Measurements from ENCODE around the gene PARD3B. TPM values are rescaled to one million over a fixed set of nuclear protein-coding genes. Genes with fewer than 3 reads are reported as not detected.

Gene PARD3B
- polyA plus RNA-seq, 3 donors: 33.1 to 35.6 (median 33.6) TPM

GRCh38 chr2:205161156-205161839, 616.0 kb downstream of the PARD3B start:
- no peak for DNase-seq (ENCODE audit: extremely low read depth in 1 of 11, low read depth in 9 of 11, low spot score in 4 of 11)

- DNase-seq (ENCODE audit: extremely low read depth in 1 of 11, low read depth in 9 of 11, low spot score in 4 of 11): no peak
These were observed 621.5 kb downstream of the PARD3B start for GRCh38 chr2:205166745-205167144.

- no peak for DNase-seq (ENCODE audit: extremely low read depth in 1 of 11, low read depth in 9 of 11, low spot score in 4 of 11)
These were observed 623.7 kb downstream of the PARD3B start for GRCh38 chr2:205169012-205169411.

GRCh38 chr2:205169464-205169863, 624.2 kb downstream of the PARD3B start:
- no peak for DNase-seq (ENCODE audit: extremely low read depth in 1 of 11, low read depth in 9 of 11, low spot score in 4 of 11)

GRCh38 chr2:205170399-205170798, 625.1 kb downstream of the PARD3B start:
- DNase-seq (ENCODE audit: extremely low read depth in 1 of 11, low read depth in 9 of 11, low spot score in 4 of 11): no peak

GRCh38 chr2:205171261-205171940, 626.1 kb downstream of the PARD3B start:
- no peak for DNase-seq (ENCODE audit: extremely low read depth in 1 of 11, low read depth in 9 of 11, low spot score in 4 of 11)

- DNase-seq (ENCODE audit: extremely low read depth in 1 of 11, low read depth in 9 of 11, low spot score in 4 of 11): no peak
These were observed 630.6 kb downstream of the PARD3B start for GRCh38 chr2:205175831-205176230.

- DNase-seq (ENCODE audit: extremely low read depth in 1 of 11, low read depth in 9 of 11, low spot score in 4 of 11): no peak
These were observed 631.3 kb downstream of the PARD3B start for GRCh38 chr2:205176546-205176945.

GRCh38 chr2:205177546-205177945, 632.3 kb downstream of the PARD3B start:
- no peak for DNase-seq (ENCODE audit: extremely low read depth in 1 of 11, low read depth in 9 of 11, low spot score in 4 of 11)

GRCh38 chr2:205180730-205181129, 635.5 kb downstream of the PARD3B start:
- no peak for DNase-seq (ENCODE audit: extremely low read depth in 1 of 11, low read depth in 9 of 11, low spot score in 4 of 11)

GRCh38 chr2:205187731-205188130, 642.5 kb downstream of the PARD3B start:
- DNase-seq (ENCODE audit: extremely low read depth in 1 of 11, low read depth in 9 of 11, low spot score in 4 of 11): no peak

GRCh38 chr2:205188239-205189138, 643.2 kb downstream of the PARD3B start:
- no peak for DNase-seq (ENCODE audit: extremely low read depth in 1 of 11, low read depth in 9 of 11, low spot score in 4 of 11)

- DNase-seq (ENCODE audit: extremely low read depth in 1 of 11, low read depth in 9 of 11, low spot score in 4 of 11): no peak
These were observed 644.0 kb downstream of the PARD3B start for GRCh38 chr2:205189301-205189700.

GRCh38 chr2:205190528-205190927, 645.3 kb downstream of the PARD3B start:
- no peak for DNase-seq (ENCODE audit: extremely low read depth in 1 of 11, low read depth in 9 of 11, low spot score in 4 of 11)

- DNase-seq (ENCODE audit: extremely low read depth in 1 of 11, low read depth in 9 of 11, low spot score in 4 of 11): no peak
These were observed 648.0 kb downstream of the PARD3B start for GRCh38 chr2:205193125-205193835.

- DNase-seq (ENCODE audit: extremely low read depth in 1 of 11, low read depth in 9 of 11, low spot score in 4 of 11): no peak
These were observed 648.6 kb downstream of the PARD3B start for GRCh38 chr2:205193836-205194228.

GRCh38 chr2:205197468-205198139, 652.3 kb downstream of the PARD3B start:
- DNase-seq (ENCODE audit: extremely low read depth in 1 of 11, low read depth in 9 of 11, low spot score in 4 of 11): no peak

- DNase-seq (ENCODE audit: extremely low read depth in 1 of 11, low read depth in 9 of 11, low spot score in 4 of 11): peak in 3 of 11 donors; percentile 10 to 20 (median 19)
These were observed 652.9 kb downstream of the PARD3B start for GRCh38 chr2:205198140-205198525.

All from renal cortex interstitium (tissue), 11 donors.